GM12878 (cell line): ENCODE measurements around the gene PHLPP1. TPM values are rescaled to one million over a fixed set of nuclear protein-coding genes. Genes with fewer than 3 reads are reported as not detected.

Experiments used
- ATAC-seq: fragments of 200-7000 bp; cut with Tn5 transposase; 3 replicates; pipeline ENCODE4 v1.9.1; 2020; ENCODE audit warnings: mild to moderate bottlenecking, moderate library complexity
- BruUV-seq: library from RNA; stranded (reverse); fragments of 400-500 nt; replicated peaks from 2 replicates; lab custom pipeline; 2021; lab: Mats Ljungman, UMichigan
- CTCF ChIA-PET: fragments of 300-600 bp; sonication (Branson Sonifier 250); formaldehyde crosslinking; extraction: SDS; loops from one replicate; lab custom pipeline; 2021; ENCODE audit warnings: inconsistent platforms; lab: Yijun Ruan, JAX
- POLR2A ChIA-PET: fragments of 350-600 bp; formaldehyde crosslinking; extraction: SDS; loops from one replicate; lab custom pipeline; 2021; ENCODE audit warnings: inconsistent platforms; lab: Charles Lee
- RAD21 ChIA-PET: fragments of 300-600 bp; sonication (Branson Sonifier 250); formaldehyde crosslinking; loops from one replicate; lab custom pipeline; 2023; ENCODE audit warnings: antibody characterized with exemption; ENCODE audit not compliant: unreplicated experiment; lab: Charles Lee
- SMC1A ChIA-PET: fragments of 300-600 bp; sonication (Branson Sonifier 250); formaldehyde crosslinking; loops from one replicate; lab custom pipeline; 2023; ENCODE audit not compliant: unreplicated experiment, uncharacterized antibody; lab: Charles Lee
- DNase-seq: peaks from one replicate; pipeline ENCODE4 v3.0.0-alpha.2; 2011; ENCODE audit warnings: low read depth, low spot score
- FAIRE-seq: peaks from 3 replicates; lab custom pipeline; 2011; peaks lifted over from hg19 to GRCh38; lab: Jason Lieb, UNC
- H2AFZ ChIP-seq: 2 replicates; pipeline ENCODE4 v1.6.0; 2011; ENCODE audit warnings: low read depth, low read length, control low read depth; ENCODE audit not compliant: control insufficient read depth
- H3K27ac ChIP-seq: 2 replicates; pipeline ENCODE4 v1.5.1; 2011; ENCODE audit warnings: control low read depth; ENCODE audit not compliant: control insufficient read depth, insufficient read depth
- H3K27me3 ChIP-seq, 2 experiments: replicated peaks in 1 of 2; 2 replicates each; pipeline versions ENCODE4 v1.6.0 to v1.6.1; 2011; ENCODE audit warnings: low read length in 1 of 2; ENCODE audit not compliant: control insufficient read depth in 2 of 2, insufficient read depth in 2 of 2
- H3K36me3 ChIP-seq, 2 experiments: 2 replicates each; pipeline ENCODE4 v1.5.1; 2011; ENCODE audit warnings: low read length in 1 of 2; ENCODE audit not compliant: control insufficient read depth in 2 of 2, insufficient read depth in 2 of 2
- H3K4me1 ChIP-seq: 2 replicates; pipeline ENCODE4 v1.6.1; 2011; ENCODE audit warnings: mild to moderate bottlenecking, low read length, moderate library complexity, mixed read lengths; ENCODE audit not compliant: control insufficient read depth, insufficient read depth
- H3K4me2 ChIP-seq: 2 replicates; pipeline ENCODE4 v1.6.0; 2011; ENCODE audit warnings: control low read depth; ENCODE audit not compliant: control insufficient read depth, insufficient read depth
- H3K4me3 ChIP-seq: fragments of 200-600 bp; sonication (generic); 2 replicates; pipeline ENCODE4 v1.5.1; 2016
- H3K79me2 ChIP-seq: 2 replicates; pipeline ENCODE4 v1.6.0; 2011; ENCODE audit warnings: low read length; ENCODE audit not compliant: control insufficient read depth, insufficient read depth
- H3K9ac ChIP-seq: 2 replicates; pipeline ENCODE4 v1.8.0; 2011; ENCODE audit warnings: low read length, control low read depth, mixed read lengths; ENCODE audit not compliant: control insufficient read depth, insufficient read depth
- H3K9me3 ChIP-seq: replicated peaks from 3 replicates; pipeline ENCODE4 v1.5.1; 2011; ENCODE audit warnings: mild to moderate bottlenecking, low read length; ENCODE audit not compliant: control insufficient read depth, insufficient read depth
- H4K20me1 ChIP-seq: 2 replicates; pipeline ENCODE4 v1.6.0; 2011; ENCODE audit not compliant: control insufficient read depth, insufficient read depth
- BRCA1 ChIP-seq: IDR thresholded peaks from 2 replicates; pipeline ENCODE4 v1.6.1; 2011; ENCODE audit warnings: low read depth, low read length, improper control_type of control experiment
- CTCF ChIP-seq, 3 experiments: IDR thresholded peaks in 2 of 3; conservative IDR thresholded peaks in 1 of 3; 2 replicates each; pipeline ENCODE4 v1.5.1; 2011; ENCODE audit warnings: low read depth in 3 of 3, low read length in 3 of 3, mild to moderate bottlenecking in 3 of 3, control low read depth in 2 of 3, moderate library complexity in 2 of 3, inconsistent platforms in 1 of 3, mixed read lengths in 1 of 3; ENCODE audit not compliant: control insufficient read depth in 2 of 3, insufficient read depth in 1 of 3; ENCODE audit errors: extremely low read depth in 1 of 3
- E4F1 ChIP-seq: fragments of 450-650 bp; IDR thresholded peaks from 2 replicates; pipeline ENCODE4 v1.6.1; 2018; ENCODE audit warnings: borderline replicate concordance, mild to moderate bottlenecking; ENCODE audit not compliant: partially characterized antibody
- KDM1A ChIP-seq: fragments of 200-600 bp; sonication (generic); IDR thresholded peaks from 2 replicates; pipeline ENCODE4 v1.6.1; 2016; ENCODE audit warnings: borderline replicate concordance
- NR2F1 ChIP-seq: fragments of 450-650 bp; conservative IDR thresholded peaks from 2 replicates; pipeline ENCODE4 v1.6.1; 2017; ENCODE audit warnings: mild to moderate bottlenecking
- RAD21 ChIP-seq: IDR thresholded peaks from 2 replicates; pipeline ENCODE4 v1.6.1; 2011; ENCODE audit warnings: mild to moderate bottlenecking, low read depth, low read length, moderate library complexity; ENCODE audit not compliant: insufficient read depth
- SMC3 ChIP-seq: IDR thresholded peaks from 2 replicates; pipeline ENCODE4 v1.6.1; 2011; ENCODE audit warnings: low read length, improper control_type of control experiment, borderline replicate concordance
- USF2 ChIP-seq: IDR thresholded peaks from 2 replicates; pipeline ENCODE4 v1.6.1; 2011; ENCODE audit warnings: low read depth, low read length, improper control_type of control experiment, borderline replicate concordance
- ZNF274 ChIP-seq: IDR thresholded peaks from one replicate; pipeline ENCODE4 v1.8.0; 2011; ENCODE audit not compliant: insufficient read length, insufficient read depth
- WGBS: methylation state at CpG from one replicate; pipeline ENCODE4 v1.1.6; 2016; ENCODE audit warnings: low lambda C conversion rate; ENCODE audit not compliant: insufficient replicate concordance, insufficient coverage; ENCODE audit errors: missing lambda C conversion rate; 5-methylcytosine and 5-hydroxymethylcytosine counted together
- in situ Hi-C: fragments of 300-500 bp; cut with MboI; formaldehyde crosslinking; loops from 9 replicates; pipeline ENCODE4 v1.14.3; 2018; ENCODE audit warnings: mixed read lengths
- intact Hi-C: fragments of 100-400 bp; cut with micrococcal nuclease; formaldehyde crosslinking; loops from one replicate; pipeline ENCODE4 v1.14.2; 2022; ENCODE audit not compliant: unreplicated experiment
- polyA plus RNA-seq, 11 experiments: library from polyadenylated mRNA; depleted of rRNA in 4 of 11; unstranded in 6 of 11; stranded (reverse) in 5 of 11; fragments of >200 nt; fragmentation: Nextera tagmentation in 4 of 11; fragmentation: Illumina TruSeq in 1 of 11; extraction: Ambion mirVana in 4 of 11; extraction: Trizol in 1 of 11; gene quantifications; 1 replicate in 1 of 11; 2 replicates in 10 of 11; pipeline versions ENCODE4 v1.2.1 to v1.2.3, GENCODE V29; 2011 to 2016; ENCODE audit warnings: inconsistent platforms in 2 of 11, missing spikeins in 2 of 11, low read depth in 1 of 11
- total RNA-seq, 4 experiments: library from RNA; depleted of rRNA in 3 of 4; stranded (reverse); fragments of >200 nt in 3 of 4; fragmentation: Illumina TruSeq in 1 of 4; extraction: Trizol in 1 of 4; gene quantifications; 2 replicates each; pipeline versions ENCODE4 v1.2.1 to v1.2.3, GENCODE V29; 2013 to 2021

The PHLPP1 gene
- total and polyA plus RNA-seq, 10 of the 15 experiments (the other 5 are each of a cell fraction or from before 2014, with no cell fraction given), result 0.42 to 7.0 (median 1.9) TPM

GRCh38 chr18:62802523-62802922 lies 87.2 kb downstream of the PHLPP1 start:
- TF ChIP-seq RAD21, result peak; percentile 46; the same call in 1 of the 2 replicates
- TF ChIP-seq BRCA1, result no peak
- TF ChIP-seq KDM1A, result no peak
- TF ChIP-seq USF2, result no peak
- TF ChIP-seq SMC3, result peak; percentile 20; the same call in 1 of the 2 replicates
- TF ChIP-seq ZNF274, result no peak
- TF ChIP-seq E4F1, result no peak
- no peak for TF ChIP-seq NR2F1
- TF ChIP-seq CTCF (IDR thresholded peaks at IDR 0.05 in 2 of 3, conservative IDR thresholded peaks at IDR 0.05 in 1 of 3; ENCODE audit: control insufficient read depth in 2 of 3, extremely low read depth in 1 of 3, insufficient read depth in 1 of 3, low read depth in 3 of 3, low read length in 3 of 3), result peak in 2 of 3 experiments; percentile 18 to 26; a peak in 2 of 6 replicates
- ATAC-seq, result 0 out of 3 replicates have a peak, but pooled peaks have one; percentile 19
- DNase-seq, result no peak
- ChIA-PET POLR2A (no interaction called here), RAD21 (interaction anchor here (0.6 kb wide), 1 partner anchor 12 kb away, joined by 3 read pairs; no protein-coding TSS in a partner anchor), CTCF (interaction anchor here (0.6 to 3.1 kb wide), 7 partner anchors 8 to 332 kb away, joined by 3 to 10 read pairs (median 3); no protein-coding TSS in a partner anchor), SMC1A (interaction anchor here (1.8 kb wide), 1 partner anchor 11 kb away, joined by 3 read pairs; no protein-coding TSS in a partner anchor)
- no peak overlapping the region for H3K4me2 ChIP-seq
- no peak overlapping the region for H3K27ac ChIP-seq
- no peaks in the 10 kb centered on the region for H3K27me3 ChIP-seq
- BruUV-seq, result no TSS peak
- H4K20me1 ChIP-seq, result no peaks in the 10 kb centered on the region
- no peak overlapping the region for H3K9ac ChIP-seq
- in situ Hi-C loops (no loop called here), intact Hi-C loops (no loop called here)
- H3K9me3 ChIP-seq, result no peaks in the 10 kb centered on the region
- 39% methylated on average over 3 of the region's 3 CpGs for WGBS
- no peaks in the 10 kb centered on the region for H3K79me2 ChIP-seq
- no peak for FAIRE-seq
- no peak overlapping the region for H3K4me3 ChIP-seq
- H2AFZ ChIP-seq, result no peak overlapping the region
- no peaks in the 10 kb centered on the region for H3K4me1 ChIP-seq
- no peaks in the 10 kb centered on the region for H3K36me3 ChIP-seq
